H9 (cell line): ENCODE measurements around the gene JARID2. TPM values are rescaled to one million over a fixed set of nuclear protein-coding genes. Genes with fewer than 3 reads are reported as not detected.

Experiments
- DNase-seq: peaks from one replicate; pipeline ENCODE4 v3.0.0-alpha.2; 2017
- H2AFZ ChIP-seq: one replicate; pipeline ENCODE4 v1.6.1; 2013; ENCODE audit warnings: mild to moderate bottlenecking, low read length, control low read depth, moderate library complexity
- H2AK5ac ChIP-seq: 2 replicates; pipeline ENCODE4 v1.6.1; 2013; ENCODE audit warnings: low read length, control low read depth, mixed read lengths; ENCODE audit not compliant: insufficient read length
- H2BK120ac ChIP-seq: one replicate; pipeline ENCODE4 v1.6.1; 2013; ENCODE audit warnings: low read depth, mild to moderate bottlenecking, low read length, control low read depth, inconsistent platforms; ENCODE audit not compliant: poor library complexity, severe bottlenecking
- H2BK12ac ChIP-seq: 2 replicates; pipeline ENCODE4 v1.6.1; 2013; ENCODE audit warnings: low read length, control low read depth, mixed read lengths, low read depth; ENCODE audit not compliant: insufficient read length
- H2BK15ac ChIP-seq: 2 replicates; pipeline ENCODE4 v1.6.1; 2013; ENCODE audit warnings: low read depth, low read length, control low read depth
- H2BK20ac ChIP-seq: one replicate; pipeline ENCODE4 v1.6.1; 2013; ENCODE audit warnings: low read depth, mild to moderate bottlenecking, low read length, control low read depth, inconsistent platforms; ENCODE audit not compliant: poor library complexity, severe bottlenecking
- H2BK5ac ChIP-seq: 2 replicates; pipeline ENCODE4 v1.6.1; 2013; ENCODE audit warnings: low read length, control low read depth, mixed read lengths; ENCODE audit not compliant: insufficient read length
- H3K14ac ChIP-seq: 2 replicates; pipeline ENCODE4 v1.6.1; 2013; ENCODE audit warnings: low read length, control low read depth; ENCODE audit not compliant: insufficient read depth
- H3K18ac ChIP-seq: 2 replicates; pipeline ENCODE4 v1.6.1; 2013; ENCODE audit warnings: low read depth, mild to moderate bottlenecking, mixed read lengths, low read length, control low read depth; ENCODE audit not compliant: insufficient read length
- H3K23ac ChIP-seq: 2 replicates; pipeline ENCODE4 v1.6.1; 2013; ENCODE audit warnings: low read length, control low read depth, mixed read lengths, low read depth; ENCODE audit not compliant: insufficient read length
- H3K23me2 ChIP-seq: 2 replicates; pipeline ENCODE4 v1.6.1; 2013; ENCODE audit warnings: low read depth, mild to moderate bottlenecking, mixed read lengths, low read length, control low read depth; ENCODE audit not compliant: insufficient read length, poor library complexity, severe bottlenecking
- H3K27ac ChIP-seq: 2 replicates; pipeline ENCODE4 v1.5.1; 2013; ENCODE audit warnings: low read length, control low read depth, mixed read lengths, low read depth; ENCODE audit not compliant: insufficient read length
- H3K27me3 ChIP-seq: 2 replicates; pipeline ENCODE4 v1.6.1; 2013; ENCODE audit warnings: low read length, control low read depth, inconsistent platforms; ENCODE audit not compliant: insufficient read depth
- H3K4ac ChIP-seq: 2 replicates; pipeline ENCODE4 v1.6.1; 2013; ENCODE audit warnings: low read depth, mild to moderate bottlenecking, control low read depth, inconsistent platforms, low read length, moderate library complexity
- H3K4me1 ChIP-seq: 2 replicates; pipeline ENCODE4 v1.6.1; 2013; ENCODE audit warnings: low read length, control low read depth, inconsistent platforms; ENCODE audit not compliant: insufficient read depth
- H3K4me2 ChIP-seq: 2 replicates; pipeline ENCODE4 v1.6.1; 2013; ENCODE audit warnings: low read length, control low read depth, mixed read lengths; ENCODE audit not compliant: insufficient read length, insufficient read depth
- H3K56ac ChIP-seq: 2 replicates; pipeline ENCODE4 v1.6.1; 2013; ENCODE audit warnings: low read depth, mild to moderate bottlenecking, mixed read lengths, low read length, control low read depth; ENCODE audit not compliant: insufficient read length
- H3K79me1 ChIP-seq: 2 replicates; pipeline ENCODE4 v1.6.1; 2013; ENCODE audit warnings: low read depth, mild to moderate bottlenecking, moderate library complexity, low read length, control low read depth, inconsistent platforms; ENCODE audit not compliant: insufficient read depth, poor library complexity, severe bottlenecking
- H3K79me2 ChIP-seq: 2 replicates; pipeline ENCODE4 v1.6.1; 2013; ENCODE audit warnings: low read length, control low read depth, inconsistent platforms; ENCODE audit not compliant: insufficient read depth
- H3K9ac ChIP-seq: 2 replicates; pipeline ENCODE4 v1.6.1; 2013; ENCODE audit warnings: low read length, control low read depth, mixed read lengths; ENCODE audit not compliant: insufficient read length; ENCODE audit errors: extremely low read depth
- H3K9me3 ChIP-seq: one replicate; pipeline ENCODE4 v1.6.1; 2013; ENCODE audit warnings: low read depth, low read length, inconsistent platforms; ENCODE audit not compliant: control insufficient read depth
- H3T11ph ChIP-seq: one replicate; pipeline ENCODE4 v1.6.1; 2013; ENCODE audit warnings: mild to moderate bottlenecking, low read length, control low read depth, inconsistent platforms
- H4K20me1 ChIP-seq: one replicate; pipeline ENCODE4 v1.6.1; 2013; ENCODE audit not compliant: control insufficient read depth, insufficient read length, insufficient read depth
- H4K5ac ChIP-seq: 2 replicates; pipeline ENCODE4 v1.6.1; 2013; ENCODE audit warnings: low read depth, mild to moderate bottlenecking, mixed read lengths, low read length, control low read depth; ENCODE audit not compliant: insufficient read length
- H4K8ac ChIP-seq: replicated peaks from 2 replicates; pipeline ENCODE4 v1.6.1; 2013; ENCODE audit warnings: low read length, control low read depth, mixed read lengths, low read depth; ENCODE audit not compliant: insufficient read length
- H4K91ac ChIP-seq: 2 replicates; pipeline ENCODE4 v1.6.1; 2013; ENCODE audit warnings: low read depth, mild to moderate bottlenecking, moderate library complexity, mixed read lengths, low read length, control low read depth; ENCODE audit not compliant: insufficient read length
- H3K27ac Mint-ChIP-seq, 3 experiments: 2 replicates in 2 of 3; 3 replicates in 1 of 3; pipeline ENCODE4 v1.8.0; 2020 to 2021; ENCODE audit warnings: mixed read lengths in 3 of 3, mild to moderate bottlenecking in 1 of 3, moderate library complexity in 1 of 3
- H3K27me3 Mint-ChIP-seq: 2 replicates; pipeline ENCODE4 v1.8.0; 2021; ENCODE audit warnings: low read depth, mild to moderate bottlenecking, moderate library complexity, mixed read lengths
- H3K36me3 Mint-ChIP-seq, 3 experiments: 2 replicates in 2 of 3; 3 replicates in 1 of 3; pipeline ENCODE4 v1.8.0; 2020 to 2021; ENCODE audit warnings: low read depth in 3 of 3, mixed read lengths in 3 of 3; ENCODE audit not compliant: insufficient read depth in 1 of 3
- H3K4me1 Mint-ChIP-seq, 2 experiments: 2 replicates each; pipeline ENCODE4 v1.8.0; 2020; ENCODE audit warnings: mixed read lengths in 2 of 2
- H3K4me3 Mint-ChIP-seq, 2 experiments: 2 replicates in 1 of 2; 3 replicates in 1 of 2; pipeline ENCODE4 v1.8.0; 2020 to 2021; ENCODE audit warnings: mild to moderate bottlenecking in 2 of 2, mixed read lengths in 2 of 2, moderate library complexity in 1 of 2
- H3K9me3 Mint-ChIP-seq, 2 experiments: 2 replicates in 1 of 2; 3 replicates in 1 of 2; pipeline ENCODE4 v1.8.0; 2020; ENCODE audit warnings: mild to moderate bottlenecking in 2 of 2, mixed read lengths in 2 of 2, moderate library complexity in 1 of 2
- CTCF ChIP-seq: fragments of 200-600 bp; sonication (generic); conservative IDR thresholded peaks from 3 replicates; pipeline ENCODE4 v1.8.0; 2021; ENCODE audit warnings: antibody characterized with exemption, mild to moderate bottlenecking
- WGBS: extraction: QIAGEN DNeasy Blood & Tissue Kit; methylation state at CpG from one replicate; pipeline ENCODE4 v1.1.7; 2013; ENCODE audit warnings: missing lambda C conversion rate, low lambda C conversion rate, mixed read lengths; ENCODE audit not compliant: insufficient read length; ENCODE audit errors: extremely low coverage; 5-methylcytosine and 5-hydroxymethylcytosine counted together
- total RNA-seq: library from RNA; stranded (reverse); gene quantifications from 2 replicates; pipeline ENCODE4 v1.2.1, GENCODE V29; 2021

Gene JARID2
- total RNA-seq, 1 experiment from 2014 or later: 174 TPM

- Mint-ChIP-seq H3K9me3 (peaks cover 0 to 5% of the 10 kb centered on the region in 2 experiments; a peak in 3 of 5 replicates), H3K27ac (no peak overlapping the region; a peak in 1 of 7 replicates), H3K4me1 (peaks cover 26 to 44% of the 10 kb centered on the region in 2 experiments), H3K27me3 (no peaks in the 10 kb centered on the region; the same call in 1 of the 2 replicates), H3K36me3 (peaks cover 0 to 4% (median 0%) of the 10 kb centered on the region in 3 experiments; a peak in 2 of 7 replicates), H3K4me3 (no peak overlapping the region)
- H3K56ac ChIP-seq: no peak overlapping the region
- H3T11ph ChIP-seq: no peak overlapping the region
- H2AK5ac ChIP-seq: no peak overlapping the region
- no peak overlapping the region for H3K14ac ChIP-seq
- no peaks in the 10 kb centered on the region for H3K27me3 ChIP-seq
- peaks cover 14% of the 10 kb centered on the region for H3K4me1 ChIP-seq
- no peak overlapping the region for H3K18ac ChIP-seq
- H2BK20ac ChIP-seq: no peak overlapping the region
- no CpG with 5 or more reads among the region's 5 CpGs for WGBS
- no peak overlapping the region for H3K4ac ChIP-seq
- H2AFZ ChIP-seq: no peak overlapping the region
- no peak overlapping the region for H3K9ac ChIP-seq
- no peak overlapping the region for H4K91ac ChIP-seq
- H2BK120ac ChIP-seq: no peak overlapping the region
- no peaks in the 10 kb centered on the region for H3K9me3 ChIP-seq
- H3K79me2 ChIP-seq: no peaks in the 10 kb centered on the region
- no peak overlapping the region for H2BK15ac ChIP-seq
- no peaks in the 10 kb centered on the region for H3K79me1 ChIP-seq
- no peak overlapping the region for H2BK12ac ChIP-seq
- no peaks in the 10 kb centered on the region for H4K20me1 ChIP-seq
- H3K23me2 ChIP-seq: no peaks in the 10 kb centered on the region
- no peak for TF ChIP-seq CTCF
- no peak overlapping the region for H3K4me2 ChIP-seq
- no peak overlapping the region for H3K27ac ChIP-seq
- no peak overlapping the region for H3K23ac ChIP-seq
- H4K5ac ChIP-seq: no peak overlapping the region
- H2BK5ac ChIP-seq: no peak overlapping the region
- no peak for DNase-seq
- no peak overlapping the region for H4K8ac ChIP-seq
Measured at GRCh38 chr6:15547400-15547799, 301.5 kb downstream of the JARID2 start.
